ENCODE measurements around the gene LPIN2.

DNA sequence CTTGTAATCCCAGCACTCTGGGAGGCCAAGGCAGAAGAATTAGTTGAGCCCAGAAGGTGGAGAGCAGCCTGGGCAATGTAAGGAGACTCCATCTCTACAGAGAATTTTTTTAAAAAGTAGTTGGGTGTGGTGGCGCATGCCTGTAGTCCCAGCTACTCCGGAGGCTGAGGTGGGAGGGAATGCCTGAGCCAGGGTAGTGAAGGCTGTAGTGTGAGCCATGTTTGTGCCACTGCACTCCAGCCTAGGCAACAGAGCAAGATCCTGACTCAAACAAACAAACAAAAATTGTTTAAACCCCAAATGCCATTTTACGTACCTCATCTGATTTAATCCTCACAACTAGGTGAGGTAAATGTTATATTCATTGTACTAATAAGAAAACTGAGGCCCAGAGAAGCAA lies 38.2 kb downstream of the LPIN2 start:
- TF ChIP-seq, protein P1, sequence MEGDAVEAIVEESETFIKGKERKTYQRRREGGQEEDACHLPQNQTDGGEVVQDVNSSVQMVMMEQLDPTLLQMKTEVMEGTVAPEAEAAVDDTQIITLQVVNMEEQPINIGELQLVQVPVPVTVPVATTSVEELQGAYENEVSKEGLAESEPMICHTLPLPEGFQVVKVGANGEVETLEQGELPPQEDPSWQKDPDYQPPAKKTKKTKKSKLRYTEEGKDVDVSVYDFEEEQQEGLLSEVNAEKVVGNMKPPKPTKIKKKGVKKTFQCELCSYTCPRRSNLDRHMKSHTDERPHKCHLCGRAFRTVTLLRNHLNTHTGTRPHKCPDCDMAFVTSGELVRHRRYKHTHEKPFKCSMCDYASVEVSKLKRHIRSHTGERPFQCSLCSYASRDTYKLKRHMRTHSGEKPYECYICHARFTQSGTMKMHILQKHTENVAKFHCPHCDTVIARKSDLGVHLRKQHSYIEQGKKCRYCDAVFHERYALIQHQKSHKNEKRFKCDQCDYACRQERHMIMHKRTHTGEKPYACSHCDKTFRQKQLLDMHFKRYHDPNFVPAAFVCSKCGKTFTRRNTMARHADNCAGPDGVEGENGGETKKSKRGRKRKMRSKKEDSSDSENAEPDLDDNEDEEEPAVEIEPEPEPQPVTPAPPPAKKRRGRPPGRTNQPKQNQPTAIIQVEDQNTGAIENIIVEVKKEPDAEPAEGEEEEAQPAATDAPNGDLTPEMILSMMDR (IDR thresholded peaks at IDR 0.05; ENCODE audit: borderline replicate concordance, extremely low read depth, low read length, poor library complexity, severe bottlenecking) = no peak
- no peak for TF ChIP-seq EZH2 (IDR thresholded peaks at IDR 0.05; ENCODE audit: borderline replicate concordance, low read depth, low read length, severe bottlenecking)
